ENCODE data around the gene APOC1.
"Not testable (repeated sequence)": the region's sequence is repeated elsewhere in the genome, so short reads cannot be mapped to it uniquely, and the experiment has no call there.

APOC1 gene

DNA sequence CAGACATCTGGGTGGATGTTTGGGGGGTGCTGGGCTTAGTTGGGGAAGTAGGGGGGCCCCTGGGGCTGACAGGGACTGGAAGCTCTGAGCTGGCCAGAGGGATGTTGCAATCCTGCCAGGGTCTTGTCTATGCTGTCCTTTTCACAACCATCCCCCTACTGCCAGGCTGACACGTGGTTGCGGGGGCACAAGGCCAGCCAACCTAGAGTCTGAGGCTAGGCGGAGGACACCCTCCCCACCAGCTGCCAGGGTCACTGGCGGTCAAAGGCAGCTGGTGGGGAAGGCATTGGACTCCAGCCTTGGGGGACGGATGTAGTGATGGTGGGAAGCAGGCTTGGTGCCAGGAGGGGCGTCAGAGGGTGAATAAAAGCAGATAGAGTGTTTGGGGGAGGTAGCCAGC is 1.6 kb upstream of the APOC1 start:
- no peak for DNase-seq (ENCODE audit: low read depth in 2 of 3, low spot score in 2 of 3)

GRCh38 chr19:44913512-44914432 is 636 bp upstream of the APOC1 start:
- not testable (repeated sequence) for DNase-seq (ENCODE audit: low read depth in 2 of 3, low spot score in 2 of 3)

DNA sequence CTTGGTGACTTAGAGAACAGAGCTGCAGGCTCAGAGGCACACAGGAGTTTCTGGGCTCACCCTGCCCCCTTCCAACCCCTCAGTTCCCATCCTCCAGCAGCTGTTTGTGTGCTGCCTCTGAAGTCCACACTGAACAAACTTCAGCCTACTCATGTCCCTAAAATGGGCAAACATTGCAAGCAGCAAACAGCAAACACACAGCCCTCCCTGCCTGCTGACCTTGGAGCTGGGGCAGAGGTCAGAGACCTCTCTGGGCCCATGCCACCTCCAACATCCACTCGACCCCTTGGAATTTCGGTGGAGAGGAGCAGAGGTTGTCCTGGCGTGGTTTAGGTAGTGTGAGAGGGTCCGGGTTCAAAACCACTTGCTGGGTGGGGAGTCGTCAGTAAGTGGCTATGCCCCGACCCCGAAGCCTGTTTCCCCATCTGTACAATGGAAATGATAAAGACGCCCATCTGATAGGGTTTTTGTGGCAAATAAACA is 9.9 kb downstream of the APOC1 start:
- DNase-seq (ENCODE audit: low read depth in 2 of 3, low spot score in 2 of 3) = no peak

- no peak for DNase-seq (ENCODE audit: low read depth in 2 of 3, low spot score in 2 of 3)
Observed at GRCh38 chr19:44925114-44925891, 10.9 kb downstream of the APOC1 start.

- not testable (repeated sequence) for DNase-seq (ENCODE audit: low read depth in 2 of 3, low spot score in 2 of 3)
Observed at GRCh38 chr19:44926245-44927077, 12.1 kb downstream of the APOC1 start.

- DNase-seq (ENCODE audit: low read depth in 2 of 3, low spot score in 2 of 3) = no peak
Observed at GRCh38 chr19:44927746-44928145, 13.3 kb downstream of the APOC1 start.

GRCh38 chr19:44930088-44930487 is 15.7 kb downstream of the APOC1 start:
- DNase-seq (ENCODE audit: low read depth in 2 of 3, low spot score in 2 of 3) = no peak

GRCh38 chr19:44931541-44931940 is 17.1 kb downstream of the APOC1 start:
- DNase-seq (ENCODE audit: low read depth in 2 of 3, low spot score in 2 of 3) = no peak

DNA sequence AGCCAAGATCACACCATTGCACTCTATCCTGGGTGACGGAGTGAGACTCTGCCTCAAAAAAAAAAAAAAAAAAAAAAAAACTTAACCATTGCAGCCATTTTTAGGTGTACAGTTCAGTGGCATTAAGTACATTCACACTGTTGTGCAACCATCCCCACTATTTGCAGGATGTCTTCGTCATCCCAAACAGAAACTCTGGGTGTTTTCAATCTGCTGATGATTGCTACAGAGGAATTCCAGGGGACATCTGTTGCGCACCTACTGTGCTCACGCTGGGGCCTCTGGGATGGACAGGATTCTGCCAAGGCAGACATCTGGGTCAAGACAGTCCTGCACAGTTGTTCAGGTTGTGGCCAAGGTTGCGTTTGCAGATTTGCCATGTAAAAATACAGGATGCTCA is 25.3 kb downstream of the APOC1 start:
- DNase-seq (ENCODE audit: low read depth in 2 of 3, low spot score in 2 of 3) = no peak

DNA sequence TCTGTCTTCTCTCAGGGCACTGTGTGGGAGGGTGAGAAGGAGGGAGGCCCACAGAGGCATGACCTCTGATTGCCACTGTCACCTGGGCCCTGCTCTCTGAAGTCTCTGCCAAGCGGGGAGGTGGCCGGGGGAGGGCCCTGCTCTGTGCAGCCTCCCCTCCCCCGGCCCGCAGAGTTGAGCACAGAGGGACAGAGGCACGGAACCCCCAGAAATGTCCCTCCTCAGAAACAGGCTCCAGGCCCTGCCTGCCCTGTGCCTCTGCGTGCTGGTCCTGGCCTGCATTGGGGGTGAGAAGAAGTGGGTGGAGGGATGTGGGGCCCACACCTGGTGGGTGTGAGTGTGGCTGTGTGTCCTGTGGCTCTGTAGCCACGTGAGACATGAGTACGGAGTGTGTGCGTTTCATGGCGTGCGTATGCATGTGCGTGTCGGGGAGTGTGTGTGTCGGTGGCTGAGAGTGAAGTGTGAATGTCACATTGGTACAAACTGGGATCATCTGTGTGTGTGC is 27.7 kb downstream of the APOC1 start, which contains the start of gene APOC4:
TSS of gene APOC4 (plus strand) at position 171 of the 505 bp plus-strand sequence. CDS start at position 212, 41 bp downstream.
- no peak for DNase-seq (ENCODE audit: low read depth in 2 of 3, low spot score in 2 of 3)

DNA sequence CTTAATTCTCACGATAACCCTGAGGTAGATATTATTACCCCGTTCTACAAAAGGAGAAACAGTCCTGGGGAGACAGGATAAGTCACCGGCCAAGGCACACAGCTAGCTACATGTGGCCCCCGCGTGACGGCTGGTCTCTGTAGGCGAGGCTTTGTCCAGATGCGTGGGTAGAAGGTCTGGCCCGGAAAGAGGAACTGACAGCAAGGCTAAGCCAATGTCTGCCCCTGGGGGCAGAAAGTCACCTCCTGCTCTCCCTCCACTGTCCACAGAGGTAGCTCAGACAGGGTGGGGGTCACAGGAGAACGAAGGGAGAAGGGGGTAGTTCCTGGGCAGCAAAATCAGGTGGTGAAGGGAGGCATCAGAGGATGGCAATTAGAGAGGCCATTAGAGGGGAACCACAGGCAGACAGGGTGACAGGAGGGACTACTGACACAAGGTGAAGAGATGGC is 29.4 kb downstream of the APOC1 start:
- no peak for DNase-seq (ENCODE audit: low read depth in 2 of 3, low spot score in 2 of 3)

- DNase-seq (ENCODE audit: low read depth in 2 of 3, low spot score in 2 of 3) = no peak
Observed at GRCh38 chr19:44947041-44947581, 32.7 kb downstream of the APOC1 start.

DNA sequence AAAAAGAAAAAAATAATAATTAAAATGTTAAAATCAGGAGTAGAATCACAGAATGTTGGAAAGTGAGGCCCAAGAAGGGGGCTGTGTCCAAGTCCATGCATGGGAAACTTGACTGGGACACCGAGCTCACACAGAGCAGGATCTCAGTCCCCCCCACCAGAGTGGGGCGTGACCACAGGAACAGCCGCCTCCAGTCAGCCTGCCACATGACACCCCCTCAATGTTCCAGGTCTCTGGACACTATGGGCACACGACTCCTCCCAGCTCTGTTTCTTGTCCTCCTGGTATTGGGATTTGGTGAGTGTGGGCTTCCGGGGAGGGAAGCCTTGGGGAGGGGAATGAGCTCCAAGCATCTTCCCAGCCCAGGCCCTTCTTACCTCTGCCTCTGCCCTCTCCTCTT is 33.8 kb downstream of the APOC1 start:
- DNase-seq (ENCODE audit: low read depth in 2 of 3, low spot score in 2 of 3) = no peak

GRCh38 chr19:44948763-44949374 is 34.5 kb downstream of the APOC1 start:
- no peak for DNase-seq (ENCODE audit: low read depth in 2 of 3, low spot score in 2 of 3)

- no peak for DNase-seq (ENCODE audit: low read depth in 2 of 3, low spot score in 2 of 3)
Observed at GRCh38 chr19:44949550-44949949, 35.1 kb downstream of the APOC1 start.

- peak in 1 of 3 experiments; percentile 38 for DNase-seq (ENCODE audit: low read depth in 2 of 3, low spot score in 2 of 3)
Observed at GRCh38 chr19:44951179-44952159, 37.1 kb downstream of the APOC1 start.

DNA sequence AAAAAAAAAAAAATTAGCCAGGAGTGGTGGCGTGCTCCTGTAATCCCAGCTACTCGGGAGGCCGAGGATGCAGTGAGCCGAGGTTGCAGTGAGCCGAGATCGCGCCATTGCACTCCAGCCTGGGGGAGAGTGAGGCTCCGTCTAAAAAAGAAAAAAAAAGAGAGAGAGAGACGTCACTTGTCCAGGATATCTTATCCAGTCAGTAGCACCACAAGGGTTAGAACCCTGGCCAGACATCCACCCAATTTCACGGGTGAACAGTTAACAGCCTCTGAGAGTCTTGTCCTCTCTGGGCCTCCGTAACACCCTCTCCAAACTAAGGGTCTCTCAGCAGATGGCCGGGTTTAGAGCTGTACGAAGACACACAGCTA is 39.9 kb downstream of the APOC1 start:
- DNase-seq (ENCODE audit: low read depth in 2 of 3, low spot score in 2 of 3) = no peak

DNA sequence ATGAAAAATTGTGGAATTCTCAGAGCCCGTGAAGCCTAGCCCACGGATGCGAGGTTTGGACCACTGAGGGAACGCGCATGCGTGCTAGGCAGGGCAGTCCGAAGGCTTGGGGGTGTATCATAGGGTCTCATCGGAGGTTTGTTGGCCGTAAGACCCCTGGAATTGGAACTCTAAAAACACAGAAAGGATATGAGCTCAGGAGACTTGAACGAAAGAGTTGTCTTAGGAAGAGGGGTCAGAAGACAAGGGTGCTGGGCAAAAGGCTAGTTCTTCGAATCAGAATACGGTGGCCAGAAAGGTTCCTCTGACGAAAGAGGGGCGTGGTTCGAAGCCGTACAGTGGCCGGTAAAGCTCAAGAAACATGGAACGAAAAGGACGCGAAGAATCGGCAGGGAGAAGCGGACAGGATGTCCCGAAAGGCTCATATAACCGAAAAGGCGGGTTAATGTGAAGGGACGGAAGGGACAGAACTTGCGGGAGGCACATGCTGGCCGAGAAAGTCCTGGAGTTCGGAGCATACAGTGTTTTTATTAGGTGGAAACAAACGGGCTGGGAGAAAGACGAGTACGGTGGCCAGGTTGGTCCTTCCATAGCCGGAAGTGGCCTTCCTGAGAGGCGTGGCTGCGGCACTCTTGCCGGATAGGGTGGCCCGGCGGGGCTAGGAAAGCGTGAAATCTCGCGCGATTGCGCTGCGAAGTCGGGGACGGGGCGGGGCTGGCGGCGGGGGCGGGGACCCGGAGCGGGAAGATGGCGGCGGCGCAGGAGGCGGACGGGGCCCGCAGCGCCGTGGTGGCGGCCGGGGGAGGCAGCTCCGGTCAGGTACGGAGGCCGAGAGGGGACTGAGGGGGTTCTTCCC is 40.5 kb downstream of the APOC1 start, which contains the start of gene CLPTM1:
TSS of gene CLPTM1 (plus strand) at position 732 of the 856 bp plus-strand sequence. CDS start at position 748, 16 bp downstream.
- DNase-seq (ENCODE audit: low read depth in 2 of 3, low spot score in 2 of 3) = peak; percentile 89 to 95 (median 91)

Data from activated CD8-positive, alpha-beta memory T cell treated with anti-CD3 and anti-CD28 coated beads for 48 hours (primary cell).